Measurements from ENCODE around the gene ADAMTS2. TPM values are rescaled to one million over a fixed set of nuclear protein-coding genes. Genes with fewer than 3 reads are reported as not detected.

Gene ADAMTS2
- total RNA-seq, 1 experiment from 2014 or later, result 3.9 TPM

DNA sequence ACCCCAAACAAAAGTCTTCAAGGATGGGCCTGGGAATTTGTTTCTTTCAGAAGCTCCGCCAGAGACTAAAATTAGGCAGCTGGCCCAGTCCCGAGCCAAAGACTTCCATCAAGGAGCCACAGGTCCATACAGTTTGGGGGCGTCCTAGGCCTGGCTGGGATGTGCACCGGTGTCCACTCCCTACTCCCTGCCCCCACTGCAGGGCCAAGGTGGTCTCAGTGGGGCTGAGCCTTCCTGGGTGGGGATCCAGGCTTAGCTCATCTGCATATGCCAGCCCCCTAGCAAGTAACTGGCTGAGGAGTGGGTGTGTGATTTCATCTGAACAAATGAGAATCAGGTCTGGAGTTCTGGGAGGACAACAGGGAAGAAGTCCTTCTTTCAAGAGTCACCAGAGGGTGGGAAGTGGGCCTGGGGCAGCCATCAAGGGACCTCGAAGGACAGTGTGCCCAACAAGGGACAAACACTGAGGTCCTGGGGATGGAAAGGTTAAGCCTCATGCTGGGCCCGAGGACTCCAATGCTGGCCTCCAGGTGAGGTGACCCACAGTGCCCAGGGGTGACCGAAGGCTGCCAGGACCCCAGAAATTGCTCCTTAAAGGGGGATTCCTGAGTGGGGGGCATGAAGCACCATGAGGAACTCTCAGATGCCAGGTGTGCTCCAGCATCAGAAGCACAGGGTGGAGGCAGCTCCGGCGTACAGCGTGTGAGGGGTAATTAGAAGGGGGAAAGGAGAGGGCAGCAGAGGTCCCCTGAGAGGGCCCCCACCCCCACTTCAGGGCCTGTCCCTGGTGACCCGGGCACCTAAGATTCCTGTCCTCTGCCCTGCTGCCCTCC is 193.8 kb downstream of the ADAMTS2 start:
- Histone ChIP-seq H3K9me2 (ENCODE audit: insufficient read depth) (no peaks in the 10 kb centered on the region), H3K9me3 (ENCODE audit: control insufficient read depth in 1 of 2, insufficient read depth in 1 of 2, low read depth in 1 of 2, low read length in 2 of 2) (no peaks in the 10 kb centered on the region), H3K4me3 (replicated peaks in 1 of 2; ENCODE audit: low read depth in 1 of 2, low read length in 2 of 2) (no peak overlapping the region), H3K4me1 (ENCODE audit: control insufficient read depth in 1 of 2, insufficient read depth in 2 of 2, low read length in 2 of 2) (no peaks in the 10 kb centered on the region), H3K27ac (ENCODE audit: low read depth, low read length) (no peak overlapping the region), H4K20me1 (ENCODE audit: insufficient read depth) (no peaks in the 10 kb centered on the region), H3K9ac (ENCODE audit: low read length) (no peak overlapping the region), H3K79me2 (ENCODE audit: insufficient read depth, low read length) (no peaks in the 10 kb centered on the region), H3K4me2 (ENCODE audit: low read length) (no peak overlapping the region), H3K36me3 (ENCODE audit: control insufficient read depth in 1 of 2, insufficient read depth in 2 of 2, low read length in 2 of 2) (no peaks in the 10 kb centered on the region), H3K27me3 (ENCODE audit: insufficient read depth, low read length) (no peaks in the 10 kb centered on the region), H2AFZ (ENCODE audit: low read depth, low read length, poor library complexity, severe bottlenecking) (no peak overlapping the region)
- intact Hi-C loops (cut with micrococcal nuclease), result no loop called here
- no peak for TF ChIP-seq POLR2A (IDR thresholded peaks at IDR 0.05; ENCODE audit: borderline replicate concordance, extremely low read depth, insufficient read depth, insufficient read length)
- no peak for TF ChIP-seq RAD21 (IDR thresholded peaks at IDR 0.05; ENCODE audit: low read depth)
- ChIA-PET POLR2A (no interaction called here), RAD21 (ENCODE audit: low non-redundant PET in 1 of 2, low total read pairs in 2 of 2, uncharacterized antibody in 2 of 2, unreplicated experiment in 2 of 2) (no interaction called here), CTCF (no interaction called here)
- ATAC-seq (no peak), DNase-seq (ENCODE audit: low read depth, low spot score) (no peak)
- BruUV-seq (replicated peaks), result no TSS peak

DNA sequence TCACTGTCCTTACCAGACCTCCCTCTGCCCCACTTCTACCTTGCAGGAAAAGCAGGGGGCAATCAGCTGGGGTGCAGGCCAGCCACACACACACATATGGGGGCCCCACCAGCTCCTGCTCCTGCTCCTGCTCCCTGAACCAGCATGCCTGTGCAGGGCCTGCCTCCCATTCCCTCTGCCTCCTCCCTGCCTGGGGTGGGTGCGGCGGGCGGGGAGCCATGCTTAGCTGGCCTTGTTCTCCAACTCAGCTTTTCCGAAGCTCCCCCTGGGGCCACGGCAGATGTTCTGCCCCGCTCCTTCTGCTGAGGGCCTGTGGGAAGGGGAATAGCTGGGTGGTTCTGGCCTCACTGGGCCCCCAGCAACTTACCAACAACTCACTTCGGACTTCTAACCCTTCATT is 195.2 kb downstream of the ADAMTS2 start:
- H3K9me3 ChIP-seq (ENCODE audit: control insufficient read depth in 1 of 2, insufficient read depth in 1 of 2, low read depth in 1 of 2, low read length in 2 of 2), result no peaks in the 10 kb centered on the region
- CTCF ChIA-PET, result no interaction called here
- RAD21 ChIA-PET (ENCODE audit: low non-redundant PET in 1 of 2, low total read pairs in 2 of 2, uncharacterized antibody in 2 of 2, unreplicated experiment in 2 of 2), result no interaction called here
- POLR2A ChIA-PET, result interaction anchor here (0.6 kb wide), 1 partner anchor 668 kb away, joined by 3 read pairs; no protein-coding TSS in a partner anchor
- H3K36me3 ChIP-seq (ENCODE audit: control insufficient read depth in 1 of 2, insufficient read depth in 2 of 2, low read length in 2 of 2), result no peaks in the 10 kb centered on the region
- ATAC-seq, result no peak
- H3K9ac ChIP-seq (ENCODE audit: low read length), result no peak overlapping the region
- no peak overlapping the region for H3K4me3 ChIP-seq (replicated peaks in 1 of 2; ENCODE audit: low read depth in 1 of 2, low read length in 2 of 2)
- H3K27ac ChIP-seq (ENCODE audit: low read depth, low read length), result no peak overlapping the region
- H3K79me2 ChIP-seq (ENCODE audit: insufficient read depth, low read length), result no peaks in the 10 kb centered on the region
- no peaks in the 10 kb centered on the region for H3K9me2 ChIP-seq (ENCODE audit: insufficient read depth)
- H3K4me1 ChIP-seq (ENCODE audit: control insufficient read depth in 1 of 2, insufficient read depth in 2 of 2, low read length in 2 of 2), result no peaks in the 10 kb centered on the region
- no peak overlapping the region for H2AFZ ChIP-seq (ENCODE audit: low read depth, low read length, poor library complexity, severe bottlenecking)
- no peak for DNase-seq (ENCODE audit: low read depth, low spot score)
- H3K4me2 ChIP-seq (ENCODE audit: low read length), result no peak overlapping the region
- H4K20me1 ChIP-seq (ENCODE audit: insufficient read depth), result no peaks in the 10 kb centered on the region
- BruUV-seq (replicated peaks), result no TSS peak
- intact Hi-C loops (cut with micrococcal nuclease), result no loop called here
- no peaks in the 10 kb centered on the region for H3K27me3 ChIP-seq (ENCODE audit: insufficient read depth, low read length)
- no peak for TF ChIP-seq JUND (IDR thresholded peaks at IDR 0.05)
- TF ChIP-seq, protein P1, sequence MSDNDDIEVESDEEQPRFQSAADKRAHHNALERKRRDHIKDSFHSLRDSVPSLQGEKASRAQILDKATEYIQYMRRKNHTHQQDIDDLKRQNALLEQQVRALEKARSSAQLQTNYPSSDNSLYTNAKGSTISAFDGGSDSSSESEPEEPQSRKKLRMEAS (IDR thresholded peaks at IDR 0.05), result no peak
- TF ChIP-seq, protein P2, sequence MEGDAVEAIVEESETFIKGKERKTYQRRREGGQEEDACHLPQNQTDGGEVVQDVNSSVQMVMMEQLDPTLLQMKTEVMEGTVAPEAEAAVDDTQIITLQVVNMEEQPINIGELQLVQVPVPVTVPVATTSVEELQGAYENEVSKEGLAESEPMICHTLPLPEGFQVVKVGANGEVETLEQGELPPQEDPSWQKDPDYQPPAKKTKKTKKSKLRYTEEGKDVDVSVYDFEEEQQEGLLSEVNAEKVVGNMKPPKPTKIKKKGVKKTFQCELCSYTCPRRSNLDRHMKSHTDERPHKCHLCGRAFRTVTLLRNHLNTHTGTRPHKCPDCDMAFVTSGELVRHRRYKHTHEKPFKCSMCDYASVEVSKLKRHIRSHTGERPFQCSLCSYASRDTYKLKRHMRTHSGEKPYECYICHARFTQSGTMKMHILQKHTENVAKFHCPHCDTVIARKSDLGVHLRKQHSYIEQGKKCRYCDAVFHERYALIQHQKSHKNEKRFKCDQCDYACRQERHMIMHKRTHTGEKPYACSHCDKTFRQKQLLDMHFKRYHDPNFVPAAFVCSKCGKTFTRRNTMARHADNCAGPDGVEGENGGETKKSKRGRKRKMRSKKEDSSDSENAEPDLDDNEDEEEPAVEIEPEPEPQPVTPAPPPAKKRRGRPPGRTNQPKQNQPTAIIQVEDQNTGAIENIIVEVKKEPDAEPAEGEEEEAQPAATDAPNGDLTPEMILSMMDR (IDR thresholded peaks at IDR 0.05 in 2 of 3, conservative IDR thresholded peaks at IDR 0.05 in 1 of 3; ENCODE audit: borderline replicate concordance in 1 of 3, insufficient read depth in 1 of 3, low read depth in 2 of 3, low read length in 2 of 3), result no peak
- TF ChIP-seq, protein P3, sequence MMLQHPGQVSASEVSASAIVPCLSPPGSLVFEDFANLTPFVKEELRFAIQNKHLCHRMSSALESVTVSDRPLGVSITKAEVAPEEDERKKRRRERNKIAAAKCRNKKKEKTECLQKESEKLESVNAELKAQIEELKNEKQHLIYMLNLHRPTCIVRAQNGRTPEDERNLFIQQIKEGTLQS (IDR thresholded peaks at IDR 0.05), result no peak
- TF ChIP-seq POLR2AphosphoS5 (IDR thresholded peaks at IDR 0.05; ENCODE audit: low read depth, low read length), result no peak
- no peak for TF ChIP-seq ELF1 (IDR thresholded peaks at IDR 0.05; ENCODE audit: borderline replicate concordance, low read depth)
- TF ChIP-seq TCF7L2 (IDR thresholded peaks at IDR 0.05; ENCODE audit: borderline replicate concordance, extremely low read depth, insufficient read depth, insufficient read length), result no peak
- TF ChIP-seq ZFX (IDR thresholded peaks at IDR 0.05), result no peak
- TF ChIP-seq YY1 (IDR thresholded peaks at IDR 0.05; ENCODE audit: extremely low read depth, insufficient replicate concordance, low read depth, low read length), result no peak
- TF ChIP-seq, protein P4, sequence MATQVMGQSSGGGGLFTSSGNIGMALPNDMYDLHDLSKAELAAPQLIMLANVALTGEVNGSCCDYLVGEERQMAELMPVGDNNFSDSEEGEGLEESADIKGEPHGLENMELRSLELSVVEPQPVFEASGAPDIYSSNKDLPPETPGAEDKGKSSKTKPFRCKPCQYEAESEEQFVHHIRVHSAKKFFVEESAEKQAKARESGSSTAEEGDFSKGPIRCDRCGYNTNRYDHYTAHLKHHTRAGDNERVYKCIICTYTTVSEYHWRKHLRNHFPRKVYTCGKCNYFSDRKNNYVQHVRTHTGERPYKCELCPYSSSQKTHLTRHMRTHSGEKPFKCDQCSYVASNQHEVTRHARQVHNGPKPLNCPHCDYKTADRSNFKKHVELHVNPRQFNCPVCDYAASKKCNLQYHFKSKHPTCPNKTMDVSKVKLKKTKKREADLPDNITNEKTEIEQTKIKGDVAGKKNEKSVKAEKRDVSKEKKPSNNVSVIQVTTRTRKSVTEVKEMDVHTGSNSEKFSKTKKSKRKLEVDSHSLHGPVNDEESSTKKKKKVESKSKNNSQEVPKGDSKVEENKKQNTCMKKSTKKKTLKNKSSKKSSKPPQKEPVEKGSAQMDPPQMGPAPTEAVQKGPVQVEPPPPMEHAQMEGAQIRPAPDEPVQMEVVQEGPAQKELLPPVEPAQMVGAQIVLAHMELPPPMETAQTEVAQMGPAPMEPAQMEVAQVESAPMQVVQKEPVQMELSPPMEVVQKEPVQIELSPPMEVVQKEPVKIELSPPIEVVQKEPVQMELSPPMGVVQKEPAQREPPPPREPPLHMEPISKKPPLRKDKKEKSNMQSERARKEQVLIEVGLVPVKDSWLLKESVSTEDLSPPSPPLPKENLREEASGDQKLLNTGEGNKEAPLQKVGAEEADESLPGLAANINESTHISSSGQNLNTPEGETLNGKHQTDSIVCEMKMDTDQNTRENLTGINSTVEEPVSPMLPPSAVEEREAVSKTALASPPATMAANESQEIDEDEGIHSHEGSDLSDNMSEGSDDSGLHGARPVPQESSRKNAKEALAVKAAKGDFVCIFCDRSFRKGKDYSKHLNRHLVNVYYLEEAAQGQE (IDR thresholded peaks at IDR 0.05; ENCODE audit: low read depth), result no peak
- TF ChIP-seq SRF (IDR thresholded peaks at IDR 0.05; ENCODE audit: low read depth), result no peak
- TF ChIP-seq RAD21 (IDR thresholded peaks at IDR 0.05; ENCODE audit: low read depth), result no peak
- TF ChIP-seq CEBPB (IDR thresholded peaks at IDR 0.05; ENCODE audit: low read depth), result no peak
- no peak for TF ChIP-seq FOSL1 (IDR thresholded peaks at IDR 0.05; ENCODE audit: low read depth)

Measured in HCT116 (cell line).